ENCODE measurements around the gene ENTPD2.
"Not testable (repeated sequence)": the region's sequence is repeated elsewhere in the genome, so short reads cannot be mapped to it uniquely, and the experiment has no call there.

The ENTPD2 gene

GRCh38 chr9:137014166-137014565, 39.7 kb downstream of the ENTPD2 start:
- DNase-seq: no peak

GRCh38 chr9:137013571-137013940, 40.3 kb downstream of the ENTPD2 start:
- no peak for DNase-seq

GRCh38 chr9:137012694-137013570, 40.9 kb downstream of the ENTPD2 start:
- no peak for DNase-seq

GRCh38 chr9:137011907-137012675, 41.8 kb downstream of the ENTPD2 start:
- no peak for DNase-seq

GRCh38 chr9:137011156-137011555, 42.7 kb downstream of the ENTPD2 start:
- no peak for DNase-seq

- DNase-seq: no peak
Observed at GRCh38 chr9:137009938-137010732, 43.7 kb downstream of the ENTPD2 start.

GRCh38 chr9:137009217-137009616, 44.6 kb downstream of the ENTPD2 start:
- DNase-seq: no peak

- DNase-seq: no peak
Observed at GRCh38 chr9:137008312-137008711, 45.5 kb downstream of the ENTPD2 start.

- no peak for DNase-seq
Observed at GRCh38 chr9:137007816-137008270, 46.0 kb downstream of the ENTPD2 start.

- no peak for DNase-seq
Observed at GRCh38 chr9:137007108-137007815, 46.6 kb downstream of the ENTPD2 start.

GRCh38 chr9:137006116-137007003, 47.5 kb downstream of the ENTPD2 start:
- DNase-seq: no peak

- DNase-seq: not testable (repeated sequence)
Observed at GRCh38 chr9:137004285-137004684, 49.6 kb downstream of the ENTPD2 start.

- no peak for DNase-seq
Observed at GRCh38 chr9:137002646-137003041, 51.2 kb downstream of the ENTPD2 start.

- no peak for DNase-seq
Observed at GRCh38 chr9:137001857-137002645, 51.8 kb downstream of the ENTPD2 start.

GRCh38 chr9:137000177-137000930, 53.5 kb downstream of the ENTPD2 start:
- DNase-seq: no peak
